Measurements from ENCODE around the gene DLL4. TPM values are rescaled to one million over a fixed set of nuclear protein-coding genes. Genes with fewer than 3 reads are reported as not detected.

Gene DLL4
- total and polyA plus RNA-seq, 12 donors: 0.66 to 15.9 (median 3.9) TPM

GRCh38 chr15:40901053-40901443 lies 28.1 kb upstream of the DLL4 start:
- intact Hi-C loops (cut with DNase I): loop anchor here in 1 of 2 donors (5.0 kb wide), 1 partner anchor 281 kb away; no protein-coding TSS in a partner anchor
- no peaks in the 10 kb centered on the region for H3K9me3 ChIP-seq (replicated peaks in 1 of 3)
- H3K36me3 ChIP-seq (replicated peaks in 1 of 2): peaks cover 0 to 68% of the 10 kb centered on the region in 2 donors
- no peaks in the 10 kb centered on the region for H3K27me3 ChIP-seq
- H3K4me3 ChIP-seq: no peak overlapping the region
- H3K27ac ChIP-seq: no peak overlapping the region
- 69 to 74% (median 72%) methylated on average over 4 to 5 of the region's 5 CpGs for WGBS, 4 donors
- peaks cover 5 to 26% of the 10 kb centered on the region in 2 donors for H3K4me1 ChIP-seq (replicated peaks in 1 of 2)
- TF ChIP-seq CTCF (IDR thresholded peaks at IDR 0.05) (no peak), POLR2A (IDR thresholded peaks at IDR 0.05) (no peak)
- no peak for DNase-seq

GRCh38 chr15:40902605-40903561 lies 26.3 kb upstream of the DLL4 start:
- Histone ChIP-seq H3K27ac (peak overlapping the region in 2 of 5 donors; percentile 57 to 65), H3K36me3 (replicated peaks in 1 of 2) (peaks cover 0 to 50% of the 10 kb centered on the region in 2 donors)
- intact Hi-C loops (cut with DNase I): loop anchor here in 1 of 2 donors (5.0 kb wide), 1 partner anchor 279 kb away; no protein-coding TSS in a partner anchor

GRCh38 chr15:40904552-40905201 lies 24.5 kb upstream of the DLL4 start:
- 72 to 78% (median 75%) methylated on average over 7 of the region's 7 CpGs for WGBS, 4 donors
- Histone ChIP-seq H3K27ac (no peak overlapping the region), H3K27me3 (no peaks in the 10 kb centered on the region), H3K9me3 (replicated peaks in 1 of 3) (no peaks in the 10 kb centered on the region), H3K36me3 (replicated peaks in 1 of 2) (peaks cover 0 to 36% of the 10 kb centered on the region in 2 donors), H3K4me1 (replicated peaks in 1 of 2) (peaks cover 21 to 44% of the 10 kb centered on the region in 2 donors), H3K4me3 (no peak overlapping the region)
- DNase-seq: no peak
- no peak for TF ChIP-seq CTCF (IDR thresholded peaks at IDR 0.05)
- no peak for TF ChIP-seq POLR2A (IDR thresholded peaks at IDR 0.05)
- intact Hi-C loops (cut with DNase I): loop anchor here (2.0 to 5.0 kb wide), 4 partner anchors 38 to 280 kb away; no protein-coding TSS in a partner anchor

More at GRCh38 chr15:40902605-40903561, 26.3 kb upstream of the DLL4 start:
- 53 to 66% (median 57%) methylated on average over 26 to 33 of the region's 33 CpGs for WGBS, 4 donors
- H3K4me3 ChIP-seq: no peak overlapping the region
- peaks cover 16 to 37% of the 10 kb centered on the region in 2 donors for H3K4me1 ChIP-seq (replicated peaks in 1 of 2)
- no peaks in the 10 kb centered on the region for H3K9me3 ChIP-seq (replicated peaks in 1 of 3)
- TF ChIP-seq POLR2A (IDR thresholded peaks at IDR 0.05) (no peak), CTCF (IDR thresholded peaks at IDR 0.05) (no peak)
- H3K27me3 ChIP-seq: no peaks in the 10 kb centered on the region
- DNase-seq: peak in 6 of 7 donors; percentile 58 to 81 (median 63)
